Panc1 (cell line): ENCODE measurements around the gene UBE2O. TPM values are rescaled to one million over a fixed set of nuclear protein-coding genes. Genes with fewer than 3 reads are reported as not detected.
A peak's percentile ranks its signal among the peaks of the same experiment; 100 is the strongest.

ENCODE experiments used
- ATAC-seq: fragments of 200-7000 bp; cut with Tn5 transposase; 2 replicates; pipeline ENCODE4 v1.9.1; 2020; ENCODE audit warnings: mild to moderate bottlenecking, moderate library complexity
- Bru-seq: library from RNA; stranded (reverse); fragments of 400-500 nt; gene quantifications from one replicate; lab custom pipeline; 2021; lab: Mats Ljungman, UMichigan
- BruChase-seq, 2 experiments: library from RNA; stranded (reverse); fragments of 400-500 nt; gene quantifications; one replicate each; lab custom pipeline; 2021; lab: Mats Ljungman, UMichigan
- BruUV-seq: library from RNA; stranded (reverse); fragments of 400-500 nt; replicated peaks from 2 replicates; lab custom pipeline; 2021; lab: Mats Ljungman, UMichigan
- CTCF ChIA-PET: fragments of 300-600 bp; sonication (Branson Sonifier 250); formaldehyde crosslinking; loops from one replicate; lab custom pipeline; 2022; ENCODE audit warnings: antibody characterized with exemption; lab: Charles Lee
- POLR2A ChIA-PET: fragments of 300-600 bp; sonication (Branson Sonifier 250); formaldehyde crosslinking; loops from one replicate; lab custom pipeline; 2022; ENCODE audit warnings: antibody characterized with exemption; lab: Charles Lee
- DNase-seq: peaks from one replicate; pipeline ENCODE4 v3.0.0-alpha.2; 2010; ENCODE audit warnings: low read depth, low spot score
- H3K27ac ChIP-seq: 2 replicates; pipeline ENCODE4 v1.5.1; 2011; ENCODE audit warnings: mild to moderate bottlenecking, low read length, inconsistent platforms
- H3K27me3 ChIP-seq: fragments of 200-500 bp; sonication (Bioruptor generic); 2 replicates; pipeline ENCODE4 v1.6.0; 2014; ENCODE audit warnings: low read length, inconsistent platforms; ENCODE audit not compliant: control insufficient read depth, insufficient read depth
- H3K36me3 ChIP-seq: fragments of 200-500 bp; sonication (Bioruptor generic); 2 replicates; pipeline ENCODE4 v1.5.1; 2014; ENCODE audit warnings: inconsistent platforms, mild to moderate bottlenecking, low read length, moderate library complexity; ENCODE audit not compliant: control insufficient read depth, insufficient read depth
- H3K4me1 ChIP-seq: 2 replicates; pipeline ENCODE4 v1.5.1; 2011; ENCODE audit warnings: inconsistent platforms, mild to moderate bottlenecking, low read length, moderate library complexity; ENCODE audit not compliant: control insufficient read depth, insufficient read depth
- H3K4me3 ChIP-seq, 2 experiments: 2 replicates each; pipeline ENCODE4 v1.5.1; 2011 to 2012; ENCODE audit warnings: low read depth in 2 of 2, low read length in 2 of 2, mild to moderate bottlenecking in 2 of 2, inconsistent platforms in 1 of 2, moderate library complexity in 1 of 2
- H3K9me3 ChIP-seq: fragments of 200-500 bp; sonication (Bioruptor generic); 2 replicates; pipeline ENCODE4 v1.5.1; 2014; ENCODE audit warnings: low read depth, mild to moderate bottlenecking, inconsistent platforms, low read length, moderate library complexity; ENCODE audit not compliant: control insufficient read depth, insufficient read depth
- CTCF ChIP-seq: fragments of 450-650 bp; IDR thresholded peaks from 2 replicates; pipeline ENCODE4 v1.5.1; 2017; ENCODE audit warnings: mild to moderate bottlenecking
- POLR2AphosphoS5 ChIP-seq: IDR thresholded peaks from 2 replicates; pipeline ENCODE4 v1.6.1; 2012; ENCODE audit warnings: mild to moderate bottlenecking, low read depth, low read length, moderate library complexity
- REST ChIP-seq, 2 experiments: IDR thresholded peaks; 2 replicates each; pipeline ENCODE4 v1.6.1; 2011 to 2012; ENCODE audit warnings: low read depth in 2 of 2, control low read depth in 1 of 2, low read length in 1 of 2, mild to moderate bottlenecking in 1 of 2, moderate library complexity in 1 of 2; ENCODE audit not compliant: insufficient read depth in 1 of 2
- SIN3A ChIP-seq: IDR thresholded peaks from 2 replicates; pipeline ENCODE4 v1.6.1; 2012; ENCODE audit warnings: low read depth, mild to moderate bottlenecking, low read length, moderate library complexity, borderline replicate concordance; ENCODE audit not compliant: insufficient read depth
- TCF7L2 ChIP-seq: IDR thresholded peaks from 2 replicates; pipeline ENCODE4 v1.6.1; 2011; ENCODE audit warnings: mild to moderate bottlenecking, low read depth, low read length, inconsistent platforms
- in situ Hi-C: cut with HindIII; loops from 2 replicates; pipeline ENCODE4 v1.10.0; 2016; ENCODE audit warnings: low sequenced_read_pairs, low pct_unique_long_range_greater_than_20kb
- intact Hi-C: fragments of 100-400 bp; cut with micrococcal nuclease; formaldehyde crosslinking; loops from one replicate; pipeline ENCODE4 v1.10.0; 2022; ENCODE audit not compliant: unreplicated experiment
- long read RNA-seq: library from polyadenylated mRNA; unstranded; transcript quantifications from one replicate; pipeline ENCODE4 v2.0.0, GENCODE V29; 2021; ENCODE audit not compliant: unreplicated experiment
- polyA plus RNA-seq: library from polyadenylated mRNA; unstranded; fragments of >200 nt; gene quantifications from one replicate; pipeline ENCODE4 v1.2.1, GENCODE V29; 2012; ENCODE audit warnings: missing spikeins; ENCODE audit not compliant: insufficient read length
- total RNA-seq: library from RNA; stranded (reverse); gene quantifications from one replicate; pipeline ENCODE4 v1.2.1, GENCODE V29; 2021; ENCODE audit not compliant: unreplicated experiment

Gene UBE2O
- total RNA-seq (47.5 TPM), Bru-seq, nascent RNA (percentile 76 among the genes with signal in this experiment), BruChase-seq, experiment 1, labeled RNA remaining after a 2-hour chase (percentile 78 among the genes with signal in this experiment), BruChase-seq, experiment 2, labeled RNA remaining after a 6-hour chase (percentile 79 among the genes with signal in this experiment)
- polyA plus RNA-seq: 57.7 TPM
- long read RNA-seq, full-length matches to known transcripts: 6 of 70 reads
- long read RNA-seq, partial matches to known transcripts: 40 of 70 reads
- long read RNA-seq, other reads (novel, unspliced or antisense): 24 of 70 reads

DNA sequence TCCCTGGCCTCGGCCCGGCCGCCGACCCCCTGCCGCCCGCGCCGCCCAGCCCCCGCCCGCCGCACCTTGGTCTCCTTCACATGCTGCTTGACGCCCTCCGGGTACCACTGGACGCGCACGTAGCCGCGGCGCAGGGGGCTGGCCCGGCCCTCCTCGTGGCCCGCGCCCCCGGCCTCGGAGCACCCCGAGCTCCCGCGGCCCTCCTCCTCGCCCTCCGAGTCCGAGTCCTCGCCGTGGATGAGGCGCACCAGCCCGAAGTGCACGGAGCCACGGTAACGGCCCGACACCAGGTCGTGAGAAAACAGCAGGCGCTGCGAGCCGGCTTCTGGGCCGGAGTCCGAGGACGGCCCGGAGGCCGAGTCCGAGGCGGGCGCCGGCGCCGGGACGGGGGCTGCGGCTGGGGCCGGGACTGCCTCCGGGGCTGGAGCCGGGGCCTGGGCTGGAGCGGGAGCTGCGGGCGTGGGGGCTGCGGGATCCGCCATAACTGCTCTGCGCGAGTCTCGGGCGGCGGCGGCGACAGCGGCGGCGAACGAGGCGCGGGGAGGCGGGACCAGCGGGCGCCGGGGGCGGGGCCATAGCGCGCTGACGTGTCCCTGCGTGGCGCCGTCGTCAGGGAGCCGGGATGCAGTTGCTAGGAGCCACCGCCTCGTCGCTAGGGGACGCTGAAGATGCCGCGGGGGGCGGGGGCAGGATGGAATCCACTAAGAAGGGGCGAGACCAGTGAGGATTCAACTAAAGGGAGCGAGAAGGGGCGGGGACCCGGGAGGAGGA is at the start of gene UBE2O:
Gene UBE2O, minus strand, starts transcription at position 493 of the 771 bp plus-strand sequence. Its CDS starts 11 bp downstream, at position 482.
- intact Hi-C loops: no loop called here
- in situ Hi-C loops: no loop called here
- DNase-seq: no peak
- ATAC-seq: peak; percentile 97
- Histone ChIP-seq H3K9me3 (no peaks in the 10 kb centered on the region), H3K36me3 (no peaks in the 10 kb centered on the region; the same call in 1 of the 2 replicates), H3K27me3 (no peaks in the 10 kb centered on the region), H3K4me3 (peak within 1 kb of the TSS; percentile 80 to 88), H3K4me1 (peaks cover 24% of the 10 kb centered on the region), H3K27ac (peak within 1 kb of the TSS; percentile 72)
- no peak for TF ChIP-seq SIN3A
- TF ChIP-seq REST (IDR thresholded peaks at IDR 0.05; ENCODE audit: insufficient read depth in 1 of 2, low read depth in 2 of 2, low read length in 1 of 2): no peak
- peak; percentile 87 for TF ChIP-seq CTCF
- TF ChIP-seq POLR2AphosphoS5: peak; percentile 62
- no TSS peak for BruUV-seq
- ChIA-PET POLR2A (interaction anchor here (0.6 kb wide), 4 partner anchors 103 to 990 kb away, joined by 3 to 4 read pairs (median 4); no protein-coding TSS in a partner anchor), CTCF (interaction anchor here (0.6 to 2.0 kb wide), 3 partner anchors 28 to 55 kb away, joined by 4 to 11 read pairs (median 11); no protein-coding TSS in a partner anchor)

- in situ Hi-C loops (no loop called here), intact Hi-C loops (no loop called here)
- DNase-seq (no peak), ATAC-seq (no peak)
- H3K9me3 ChIP-seq: no peaks in the 10 kb centered on the region
- CTCF ChIA-PET: interaction anchor here (0.6 kb wide), 1 partner anchor 1767 kb away, joined by 3 read pairs; no protein-coding TSS in a partner anchor
- POLR2A ChIA-PET: interaction anchor here (0.6 to 0.8 kb wide), 2 partner anchors 24 to 37 kb away, joined by 3 read pairs; no protein-coding TSS in a partner anchor
- H3K4me1 ChIP-seq: peaks cover 42% of the 10 kb centered on the region
- H3K27ac ChIP-seq: peak overlapping the region; percentile 90
- TF ChIP-seq CTCF: no peak
- no peak for TF ChIP-seq POLR2AphosphoS5
- TF ChIP-seq REST (IDR thresholded peaks at IDR 0.05; ENCODE audit: insufficient read depth in 1 of 2, low read depth in 2 of 2, low read length in 1 of 2): no peak
- TF ChIP-seq TCF7L2: no peak
- no peak for TF ChIP-seq SIN3A
- peak overlapping the region; percentile 89 for H3K4me3 ChIP-seq
- peaks cover 7% of the 10 kb centered on the region; the same call in 1 of the 2 replicates for H3K36me3 ChIP-seq
- H3K27me3 ChIP-seq: no peaks in the 10 kb centered on the region
- BruUV-seq: no TSS peak
These were observed 48.9 kb upstream of the UBE2O start for GRCh38 chr17:76501827-76502307.
